Muscle layer of colon (tissue), 2 donors: ENCODE results near the gene FAM107A.
"Not testable (repeated sequence)": the region's sequence is repeated elsewhere in the genome, so short reads cannot be mapped to it uniquely, and the experiment has no call there.

Experiments used
- H3K27ac ChIP-seq: one replicate; pipeline ENCODE4 v1.7.0; 2013; ENCODE audit warnings: low read depth, mild to moderate bottlenecking, low read length, moderate library complexity
- H3K27me3 ChIP-seq, 2 donors: one replicate each; pipeline ENCODE4 v1.7.0; 2013; ENCODE audit warnings: low read length in 2 of 2, mild to moderate bottlenecking in 2 of 2; ENCODE audit not compliant: insufficient read depth in 2 of 2, control insufficient read depth in 1 of 2
- H3K36me3 ChIP-seq: one replicate; pipeline ENCODE4 v1.7.0; 2013; ENCODE audit warnings: mild to moderate bottlenecking, low read length; ENCODE audit not compliant: insufficient read depth
- H3K4me1 ChIP-seq: one replicate; pipeline ENCODE4 v1.7.0; 2013; ENCODE audit warnings: mild to moderate bottlenecking, low read length; ENCODE audit not compliant: insufficient read depth
- H3K4me3 ChIP-seq, 2 donors: one replicate each; pipeline ENCODE4 v1.7.0; 2013; ENCODE audit warnings: low read length in 2 of 2, low read depth in 1 of 2, mild to moderate bottlenecking in 1 of 2, moderate library complexity in 1 of 2
- H3K9ac ChIP-seq: one replicate; pipeline ENCODE4 v1.7.0; 2013; ENCODE audit warnings: low read length
- H3K9me3 ChIP-seq: one replicate; pipeline ENCODE4 v1.7.0; 2013; ENCODE audit warnings: mild to moderate bottlenecking, low read length
- donor health status: abdominal sarcoma.
- donor health status: Adenocarcinoma of cecum.

FAM107A gene

GRCh38 chr3:58531956-58532355, 45.2 kb downstream of the FAM107A start:
- Histone ChIP-seq H3K9ac (no peak overlapping the region), H3K9me3 (no peaks in the 10 kb centered on the region), H3K4me1 (peaks cover 32% of the 10 kb centered on the region), H3K27ac (no peak overlapping the region), H3K4me3 (no peak overlapping the region), H3K27me3 (no peaks in the 10 kb centered on the region), H3K36me3 (peaks cover 59% of the 10 kb centered on the region)

- Histone ChIP-seq H3K36me3 (peaks cover 59% of the 10 kb centered on the region), H3K9ac (no peak overlapping the region), H3K27me3 (no peaks in the 10 kb centered on the region), H3K9me3 (no peaks in the 10 kb centered on the region), H3K4me3 (no peak overlapping the region), H3K4me1 (peaks cover 29% of the 10 kb centered on the region), H3K27ac (no peak overlapping the region)
Observed at GRCh38 chr3:58531555-58531954, 45.6 kb downstream of the FAM107A start.

GRCh38 chr3:58530354-58530865, 46.8 kb downstream of the FAM107A start:
- no peak overlapping the region for H3K4me3 ChIP-seq
- no peak overlapping the region for H3K9ac ChIP-seq

GRCh38 chr3:58529516-58530353, 47.5 kb downstream of the FAM107A start:
- H3K4me1 ChIP-seq: peaks cover 15% of the 10 kb centered on the region
- peaks cover 59% of the 10 kb centered on the region for H3K36me3 ChIP-seq
- H3K9me3 ChIP-seq: no peaks in the 10 kb centered on the region
- no peak overlapping the region for H3K4me3 ChIP-seq
- H3K27ac ChIP-seq: no peak overlapping the region
- no peak overlapping the region for H3K9ac ChIP-seq
- H3K27me3 ChIP-seq: no peaks in the 10 kb centered on the region

More at GRCh38 chr3:58530354-58530865, 46.8 kb downstream of the FAM107A start:
- Histone ChIP-seq H3K4me1 (peaks cover 18% of the 10 kb centered on the region), H3K27ac (no peak overlapping the region), H3K9me3 (no peaks in the 10 kb centered on the region), H3K36me3 (peaks cover 59% of the 10 kb centered on the region), H3K27me3 (no peaks in the 10 kb centered on the region)

- Histone ChIP-seq H3K4me1 (peaks cover 15% of the 10 kb centered on the region), H3K4me3 (no peak overlapping the region), H3K9ac (no peak overlapping the region), H3K27ac (no peak overlapping the region), H3K27me3 (no peaks in the 10 kb centered on the region), H3K36me3 (peaks cover 59% of the 10 kb centered on the region), H3K9me3 (no peaks in the 10 kb centered on the region)
Observed at GRCh38 chr3:58528629-58529028, 48.6 kb downstream of the FAM107A start.

- H3K36me3 ChIP-seq: peaks cover 59% of the 10 kb centered on the region
- not testable (repeated sequence) for H3K4me1 ChIP-seq, H3K9ac ChIP-seq, H3K4me3 ChIP-seq, H3K27me3 ChIP-seq, H3K27ac ChIP-seq, H3K9me3 ChIP-seq
Observed at GRCh38 chr3:58527440-58527839, 49.8 kb downstream of the FAM107A start.

GRCh38 chr3:58526515-58526957, 50.7 kb downstream of the FAM107A start:
- no peaks in the 10 kb centered on the region for H3K9me3 ChIP-seq
- H3K9ac ChIP-seq: no peak overlapping the region
- H3K4me1 ChIP-seq: peaks cover 8% of the 10 kb centered on the region
- no peaks in the 10 kb centered on the region for H3K27me3 ChIP-seq
- no peak overlapping the region for H3K4me3 ChIP-seq
- peaks cover 65% of the 10 kb centered on the region for H3K36me3 ChIP-seq
- H3K27ac ChIP-seq: no peak overlapping the region

- Histone ChIP-seq H3K9ac (no peak overlapping the region), H3K27me3 (no peaks in the 10 kb centered on the region), H3K4me1 (peaks cover 8% of the 10 kb centered on the region), H3K9me3 (no peaks in the 10 kb centered on the region), H3K27ac (no peak overlapping the region), H3K4me3 (no peak overlapping the region), H3K36me3 (peaks cover 66% of the 10 kb centered on the region)
Observed at GRCh38 chr3:58524326-58524888, 52.8 kb downstream of the FAM107A start.

- peaks cover 64% of the 10 kb centered on the region for H3K36me3 ChIP-seq
- no peak overlapping the region for H3K27ac ChIP-seq
- H3K4me3 ChIP-seq: no peak overlapping the region
- H3K9ac ChIP-seq: no peak overlapping the region
- H3K9me3 ChIP-seq: no peaks in the 10 kb centered on the region
- H3K4me1 ChIP-seq: no peaks in the 10 kb centered on the region
- no peaks in the 10 kb centered on the region for H3K27me3 ChIP-seq
Observed at GRCh38 chr3:58522759-58523425, 54.3 kb downstream of the FAM107A start.

- no peaks in the 10 kb centered on the region for H3K27me3 ChIP-seq
- H3K4me1 ChIP-seq: no peaks in the 10 kb centered on the region
- no peak overlapping the region for H3K9ac ChIP-seq
- H3K27ac ChIP-seq: no peak overlapping the region
- H3K9me3 ChIP-seq: no peaks in the 10 kb centered on the region
- H3K4me3 ChIP-seq: no peak overlapping the region
- peaks cover 64% of the 10 kb centered on the region for H3K36me3 ChIP-seq
Observed at GRCh38 chr3:58521917-58522631, 55.1 kb downstream of the FAM107A start.

- Histone ChIP-seq H3K9me3 (no peaks in the 10 kb centered on the region), H3K4me1 (no peaks in the 10 kb centered on the region), H3K9ac (no peak overlapping the region), H3K36me3 (peaks cover 70% of the 10 kb centered on the region), H3K4me3 (no peak overlapping the region), H3K27me3 (no peaks in the 10 kb centered on the region), H3K27ac (no peak overlapping the region)
Observed at GRCh38 chr3:58521336-58521670, 55.9 kb downstream of the FAM107A start.
